GM23338 (cell line): Measurements from ENCODE around the gene MKNK2. TPM values are rescaled to one million over a fixed set of nuclear protein-coding genes. Genes with fewer than 3 reads are reported as not detected.

Experiments used
- ATAC-seq: fragments of 200-7000 bp; cut with Tn5 transposase; 3 replicates; pipeline ENCODE4 v1.9.1; 2020
- DNase-seq: peaks from one replicate; pipeline ENCODE4 v3.0.0-alpha.2; 2015; ENCODE audit warnings: low spot score
- H2AFZ ChIP-seq: fragments of 200-600 bp; sonication (generic); 2 replicates; pipeline ENCODE4 v1.8.0; 2016; ENCODE audit warnings: antibody characterized with exemption, mild to moderate bottlenecking, moderate library complexity
- H3F3A ChIP-seq: fragments of 200-600 bp; sonication (generic); replicated peaks from 2 replicates; pipeline ENCODE4 v1.8.0; 2017; ENCODE audit warnings: antibody characterized with exemption, mixed run types, low read depth
- H3K27ac ChIP-seq: fragments of 200-600 bp; sonication (generic); 2 replicates; pipeline ENCODE4 v1.6.1; 2016; ENCODE audit warnings: low read depth
- H3K27me3 ChIP-seq: fragments of 200-600 bp; sonication (generic); 2 replicates; pipeline ENCODE4 v1.8.0; 2016; ENCODE audit warnings: mild to moderate bottlenecking, mixed run types, moderate library complexity; ENCODE audit not compliant: insufficient read depth
- H3K36me3 ChIP-seq: fragments of 200-600 bp; sonication (generic); 2 replicates; pipeline ENCODE4 v1.8.0; 2016; ENCODE audit warnings: mild to moderate bottlenecking; ENCODE audit not compliant: insufficient read depth
- H3K4me1 ChIP-seq: fragments of 200-600 bp; sonication (generic); 2 replicates; pipeline ENCODE4 v1.8.0; 2016; ENCODE audit warnings: mild to moderate bottlenecking, moderate library complexity; ENCODE audit not compliant: insufficient read depth
- H3K4me2 ChIP-seq: fragments of 200-600 bp; sonication (generic); 2 replicates; pipeline ENCODE4 v1.7.1; 2017; ENCODE audit warnings: mixed run types
- H3K4me3 ChIP-seq: fragments of 200-600 bp; sonication (generic); 2 replicates; pipeline ENCODE4 v1.6.1; 2016; ENCODE audit warnings: mixed run types
- H3K79me2 ChIP-seq: fragments of 200-600 bp; sonication (generic); replicated peaks from 2 replicates; pipeline ENCODE4 v1.8.0; 2017; ENCODE audit warnings: mild to moderate bottlenecking; ENCODE audit not compliant: insufficient read depth
- H3K9me2 ChIP-seq: fragments of 200-600 bp; sonication (generic); 2 replicates; pipeline ENCODE4 v1.8.0; 2017; ENCODE audit not compliant: insufficient read depth
- H4K20me1 ChIP-seq: fragments of 200-600 bp; sonication (generic); replicated peaks from 2 replicates; pipeline ENCODE4 v1.8.0; 2017; ENCODE audit warnings: mild to moderate bottlenecking; ENCODE audit not compliant: insufficient read depth
- H3K27ac Mint-ChIP-seq: 2 replicates; pipeline ENCODE4 v1.8.0; 2020; ENCODE audit warnings: inconsistent platforms, mild to moderate bottlenecking, moderate library complexity, mixed read lengths
- H3K27me3 Mint-ChIP-seq: 3 replicates; pipeline ENCODE4 v1.8.0; 2022; ENCODE audit warnings: low read depth, mild to moderate bottlenecking, moderate library complexity, mixed read lengths, inconsistent platforms; ENCODE audit not compliant: insufficient read depth, poor library complexity
- H3K36me3 Mint-ChIP-seq: 3 replicates; pipeline ENCODE4 v1.8.0; 2021; ENCODE audit warnings: low read depth, mild to moderate bottlenecking, inconsistent platforms, moderate library complexity, mixed read lengths
- H3K4me1 Mint-ChIP-seq: 3 replicates; pipeline ENCODE4 v1.8.0; 2020; ENCODE audit warnings: mild to moderate bottlenecking, inconsistent platforms, mixed read lengths
- H3K4me3 Mint-ChIP-seq: 3 replicates; pipeline ENCODE4 v1.8.0; 2021; ENCODE audit warnings: moderate library complexity, mild to moderate bottlenecking, inconsistent platforms, mixed read lengths
- H3K9me3 Mint-ChIP-seq: 3 replicates; pipeline ENCODE4 v1.8.0; 2020; ENCODE audit warnings: moderate library complexity, mild to moderate bottlenecking, inconsistent platforms, mixed read lengths
- CREB1 ChIP-seq: fragments of 250-450 bp; sonication (Bioruptor Pico); IDR thresholded peaks from 2 replicates; pipeline ENCODE4 v1.5.0; 2020; ENCODE audit warnings: low read depth, mild to moderate bottlenecking, moderate library complexity
- ETS1 ChIP-seq: IDR thresholded peaks from 2 replicates; pipeline ENCODE4 v1.6.1; 2016; ENCODE audit warnings: antibody characterized with exemption
- EZH2 ChIP-seq: fragments of 200-600 bp; sonication (generic); IDR thresholded peaks from one replicate; pipeline ENCODE4 v1.8.0; 2017; ENCODE audit warnings: antibody characterized with exemption, mild to moderate bottlenecking, low read depth; ENCODE audit not compliant: unreplicated experiment
- EZH2phosphoT487 ChIP-seq: fragments of 200-600 bp; sonication (generic); IDR thresholded peaks from one replicate; pipeline ENCODE4 v1.8.1; 2018; ENCODE audit warnings: antibody characterized with exemption; ENCODE audit not compliant: unreplicated experiment
- NANOG ChIP-seq: IDR thresholded peaks from 2 replicates; pipeline ENCODE4 v1.6.1; 2016; ENCODE audit warnings: antibody characterized with exemption, borderline replicate concordance
- POLR2AphosphoS5 ChIP-seq: IDR thresholded peaks from 2 replicates; pipeline ENCODE4 v1.6.1; 2016; ENCODE audit warnings: antibody characterized with exemption, low read depth
- ZNF114 ChIP-seq: fragments of 250-450 bp; sonication (Bioruptor Pico); IDR thresholded peaks from 2 replicates; pipeline ENCODE4 v1.5.0; 2020; ENCODE audit warnings: mild to moderate bottlenecking, moderate library complexity
- ZNF331 ChIP-seq: fragments of 250-450 bp; sonication (Bioruptor Pico); IDR thresholded peaks from 2 replicates; pipeline ENCODE4 v1.5.0; 2020; ENCODE audit warnings: low read depth, mild to moderate bottlenecking, moderate library complexity
- ZNF462 ChIP-seq: fragments of 250-450 bp; sonication (Bioruptor Pico); IDR thresholded peaks from 2 replicates; pipeline ENCODE4 v1.5.0; 2020; ENCODE audit warnings: mild to moderate bottlenecking, moderate library complexity
- polyA plus RNA-seq: library from polyadenylated mRNA; unstranded; fragments of >200 nt; fragmentation: Nextera tagmentation; extraction: Ambion mirVana; gene quantifications from 2 replicates; pipeline ENCODE4 v1.2.1, GENCODE V29; 2016
- total RNA-seq: library from RNA; depleted of rRNA; stranded (reverse); fragments of >200 nt; shearing (Covaris generic); gene quantifications from 2 replicates; pipeline ENCODE4 v1.2.3, GENCODE V29; 2014
- TF ChIP-seq, protein P1 (sequence below), 2 experiments: fragments of 200-600 bp in 1 of 2; sonication (generic) in 1 of 2; conservative IDR thresholded peaks; 2 replicates each; pipeline versions ENCODE4 v1.5.1 to v1.6.1; 2016 to 2017; ENCODE audit warnings: antibody characterized with exemption in 2 of 2, low read depth in 2 of 2, mild to moderate bottlenecking in 2 of 2, moderate library complexity in 1 of 2

Gene MKNK2
- total and polyA plus RNA-seq, 2 experiments from 2014 or later = 71.0 to 159 TPM

DNA sequence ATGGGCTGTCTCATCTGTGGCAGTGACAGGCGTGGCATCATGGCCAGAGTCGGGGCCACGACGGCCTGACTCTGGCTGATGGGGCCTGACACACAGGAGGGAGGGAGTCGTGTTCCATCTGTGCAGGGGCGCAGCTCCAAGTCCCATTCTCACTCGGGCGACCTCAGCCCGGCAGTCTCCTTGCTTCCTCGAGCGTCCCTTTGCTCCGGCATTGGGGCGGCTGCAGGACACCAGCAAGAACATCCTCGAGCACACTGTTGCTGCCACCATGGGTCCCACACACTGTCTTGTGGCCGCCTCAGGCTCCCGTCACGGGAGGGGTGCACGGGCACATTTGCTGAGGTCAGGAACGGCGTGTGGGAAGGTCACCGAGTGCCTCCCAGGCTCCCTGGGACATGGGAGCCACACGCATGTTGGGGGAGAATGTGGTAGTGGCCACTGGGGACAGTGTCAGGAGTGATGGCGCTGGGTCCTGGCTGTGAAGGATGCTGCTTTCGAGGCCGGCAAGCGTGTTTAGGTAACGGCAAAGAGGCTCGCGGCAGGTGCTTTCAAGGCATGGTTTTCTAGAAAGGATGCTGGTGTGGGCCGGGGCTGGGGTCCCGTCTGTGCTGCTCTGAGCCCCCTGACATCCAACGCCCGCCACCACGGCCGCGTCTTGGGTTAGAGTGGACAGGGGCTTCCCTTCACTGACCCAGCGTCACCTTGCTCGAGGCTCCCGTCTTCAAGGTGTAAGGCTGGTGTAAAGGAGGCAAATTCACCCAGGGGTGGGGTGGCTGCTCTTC, 49.1 kb upstream of the MKNK2 start:
- Histone ChIP-seq H3K27me3 (no peaks in the 10 kb centered on the region), H3F3A (peaks cover 16% of the 10 kb centered on the region; the same call in 1 of the 2 replicates), H3K4me3 (no peak overlapping the region), H3K36me3 (0 out of 2 replicates have a peak, but pooled peaks cover 5% of the 10 kb centered on the region), H3K79me2 (peaks cover 8% of the 10 kb centered on the region), H4K20me1 (peaks cover 2% of the 10 kb centered on the region), H3K9me2 (no peaks in the 10 kb centered on the region), H3K4me2 (no peak overlapping the region), H3K4me1 (no peaks in the 10 kb centered on the region; the same call in 1 of the 2 replicates), H2AFZ (no peak overlapping the region), H3K27ac (no peak overlapping the region)
- peaks cover 2% of the 10 kb centered on the region; the same call in 1 of the 3 replicates for H3K4me1 Mint-ChIP-seq
- ATAC-seq (no peak), DNase-seq (no peak)
- TF ChIP-seq EZH2 (no peak), CREB1 (CRISPR knock-in tag) (no peak), ZNF331 (CRISPR knock-in tag) (no peak), EZH2phosphoT487 (no peak), NANOG (no peak), POLR2AphosphoS5 (no peak), ZNF114 (no peak), ETS1 (no peak), ZNF462 (CRISPR knock-in tag) (no peak)
- TF ChIP-seq, protein P1, sequence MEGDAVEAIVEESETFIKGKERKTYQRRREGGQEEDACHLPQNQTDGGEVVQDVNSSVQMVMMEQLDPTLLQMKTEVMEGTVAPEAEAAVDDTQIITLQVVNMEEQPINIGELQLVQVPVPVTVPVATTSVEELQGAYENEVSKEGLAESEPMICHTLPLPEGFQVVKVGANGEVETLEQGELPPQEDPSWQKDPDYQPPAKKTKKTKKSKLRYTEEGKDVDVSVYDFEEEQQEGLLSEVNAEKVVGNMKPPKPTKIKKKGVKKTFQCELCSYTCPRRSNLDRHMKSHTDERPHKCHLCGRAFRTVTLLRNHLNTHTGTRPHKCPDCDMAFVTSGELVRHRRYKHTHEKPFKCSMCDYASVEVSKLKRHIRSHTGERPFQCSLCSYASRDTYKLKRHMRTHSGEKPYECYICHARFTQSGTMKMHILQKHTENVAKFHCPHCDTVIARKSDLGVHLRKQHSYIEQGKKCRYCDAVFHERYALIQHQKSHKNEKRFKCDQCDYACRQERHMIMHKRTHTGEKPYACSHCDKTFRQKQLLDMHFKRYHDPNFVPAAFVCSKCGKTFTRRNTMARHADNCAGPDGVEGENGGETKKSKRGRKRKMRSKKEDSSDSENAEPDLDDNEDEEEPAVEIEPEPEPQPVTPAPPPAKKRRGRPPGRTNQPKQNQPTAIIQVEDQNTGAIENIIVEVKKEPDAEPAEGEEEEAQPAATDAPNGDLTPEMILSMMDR (conservative IDR thresholded peaks at IDR 0.05; ENCODE audit: low read depth in 2 of 2) = no peak
- no peak overlapping the region for H3K4me3 Mint-ChIP-seq
- no peak overlapping the region for H3K27ac Mint-ChIP-seq
- H3K9me3 Mint-ChIP-seq = peaks cover 8% of the 10 kb centered on the region
- H3K36me3 Mint-ChIP-seq = peaks cover 36% of the 10 kb centered on the region
- H3K27me3 Mint-ChIP-seq = peaks cover 14% of the 10 kb centered on the region
